WTC11 (cell line): ENCODE measurements around the gene NCAPD2. TPM values are rescaled to one million over a fixed set of nuclear protein-coding genes. Genes with fewer than 3 reads are reported as not detected.

ENCODE experiments used
- ATAC-seq: fragments of 200-7000 bp; cut with Tn5 transposase; 2 replicates; pipeline ENCODE4 v1.10.0; 2021; ENCODE audit warnings: mild to moderate bottlenecking, moderate library complexity
- CTCF ChIA-PET: fragments of 300-600 bp; sonication (Branson Sonifier 250); formaldehyde crosslinking; loops from one replicate; lab custom pipeline; 2021; ENCODE audit warnings: antibody characterized with exemption; lab: Charles Lee
- POLR2A ChIA-PET: fragments of 350-600 bp; sonication (Branson Sonifier 250); formaldehyde crosslinking; loops from one replicate; lab custom pipeline; 2021; ENCODE audit warnings: antibody characterized with exemption; lab: Charles Lee
- DNase-seq: peaks from one replicate; pipeline ENCODE4 v3.0.0; 2021; ENCODE audit warnings: low spot score
- H3K27ac Mint-ChIP-seq: 2 replicates; pipeline ENCODE4 v1.8.0; 2021; ENCODE audit warnings: mixed read lengths
- H3K27me3 Mint-ChIP-seq: 2 replicates; pipeline ENCODE4 v1.8.0; 2021; ENCODE audit warnings: low read depth, mild to moderate bottlenecking, moderate library complexity, mixed read lengths
- H3K36me3 Mint-ChIP-seq: 2 replicates; pipeline ENCODE4 v1.8.0; 2021; ENCODE audit warnings: mixed read lengths
- H3K4me1 Mint-ChIP-seq: 2 replicates; pipeline ENCODE4 v1.8.0; 2022; ENCODE audit warnings: mixed read lengths
- H3K4me3 Mint-ChIP-seq: 2 replicates; pipeline ENCODE4 v1.8.0; 2021; ENCODE audit warnings: mild to moderate bottlenecking, moderate library complexity, mixed read lengths
- H3K9me3 Mint-ChIP-seq: 2 replicates; pipeline ENCODE4 v1.8.0; 2021; ENCODE audit warnings: mixed read lengths
- FOXP1 ChIP-seq: sonication (generic); formaldehyde crosslinking; IDR thresholded peaks from 2 replicates; pipeline ENCODE4 v1.8.0; 2022; ENCODE audit warnings: missing genetic modification reagents, mild to moderate bottlenecking, moderate library complexity, borderline replicate concordance
- GABPB1 ChIP-seq: sonication (generic); formaldehyde crosslinking; IDR thresholded peaks from 2 replicates; pipeline ENCODE4 v1.8.1; 2023; ENCODE audit warnings: mild to moderate bottlenecking, missing genetic modification reagents
- NR1H2 ChIP-seq: sonication (generic); formaldehyde crosslinking; IDR thresholded peaks from 2 replicates; pipeline ENCODE4 v1.9.0; 2021; ENCODE audit warnings: mild to moderate bottlenecking, moderate library complexity, missing genetic modification reagents
- NR2C2 ChIP-seq: sonication (generic); formaldehyde crosslinking; IDR thresholded peaks from 2 replicates; pipeline ENCODE4 v1.8.0; 2022; ENCODE audit warnings: mild to moderate bottlenecking, missing genetic modification reagents
- PRDM15 ChIP-seq: sonication (generic); formaldehyde crosslinking; IDR thresholded peaks from 2 replicates; pipeline ENCODE4 v1.8.0; 2022; ENCODE audit warnings: missing genetic modification reagents
- PRRX2 ChIP-seq: fragments of 250-450 bp; sonication (Bioruptor Pico); IDR thresholded peaks from 2 replicates; pipeline ENCODE4 v1.8.0; 2021; ENCODE audit warnings: mild to moderate bottlenecking
- RORB ChIP-seq: fragments of 250-450 bp; sonication (Bioruptor Pico); IDR thresholded peaks from 2 replicates; pipeline ENCODE4 v1.9.0; 2021; ENCODE audit warnings: mild to moderate bottlenecking
- TEAD4 ChIP-seq: sonication (generic); formaldehyde crosslinking; IDR thresholded peaks from 2 replicates; pipeline ENCODE4 v1.8.0; 2022; ENCODE audit warnings: mild to moderate bottlenecking, missing genetic modification reagents
- ZBTB21 ChIP-seq: sonication (generic); formaldehyde crosslinking; IDR thresholded peaks from 2 replicates; pipeline ENCODE4 v1.8.1; 2023; ENCODE audit warnings: mild to moderate bottlenecking, missing genetic modification reagents, borderline replicate concordance
- ZBTB43 ChIP-seq: sonication (generic); formaldehyde crosslinking; IDR thresholded peaks from 2 replicates; pipeline ENCODE4 v1.8.1; 2023; ENCODE audit warnings: mild to moderate bottlenecking, missing genetic modification reagents
- ZNF121 ChIP-seq: sonication (generic); formaldehyde crosslinking; IDR thresholded peaks from 2 replicates; pipeline ENCODE4 v1.8.0; 2023; ENCODE audit warnings: missing genetic modification reagents
- ZNF138 ChIP-seq: sonication (generic); formaldehyde crosslinking; conservative IDR thresholded peaks from 2 replicates; pipeline ENCODE4 v1.8.1; 2022; ENCODE audit warnings: mild to moderate bottlenecking, moderate library complexity, missing genetic modification reagents
- ZNF232 ChIP-seq: sonication (generic); formaldehyde crosslinking; IDR thresholded peaks from 2 replicates; pipeline ENCODE4 v1.8.0; 2022; ENCODE audit warnings: mild to moderate bottlenecking, missing genetic modification reagents
- ZNF671 ChIP-seq: fragments of 250-450 bp; sonication (Bioruptor Pico); IDR thresholded peaks from 2 replicates; pipeline ENCODE4 v1.8.0; 2021; ENCODE audit warnings: mild to moderate bottlenecking
- total RNA-seq: library from RNA; stranded (reverse); gene quantifications from 3 replicates; pipeline ENCODE4 v1.2.3, GENCODE V29; 2021
- TF ChIP-seq, protein P1 (sequence below): sonication (generic); formaldehyde crosslinking; IDR thresholded peaks from 2 replicates; pipeline ENCODE4 v1.8.0; 2023; ENCODE audit warnings: mild to moderate bottlenecking, missing genetic modification reagents
- TF ChIP-seq, protein P2 (sequence below): sonication (generic); formaldehyde crosslinking; IDR thresholded peaks from 2 replicates; pipeline ENCODE4 v1.8.1; 2022; ENCODE audit warnings: mild to moderate bottlenecking, missing genetic modification reagents, moderate library complexity, borderline replicate concordance
- TF ChIP-seq, protein P3 (sequence below): fragments of 250-450 bp; sonication (Bioruptor Pico); IDR thresholded peaks from 2 replicates; pipeline ENCODE4 v2.1.2; 2022; ENCODE audit warnings: mild to moderate bottlenecking, moderate library complexity

NCAPD2 gene
- total RNA-seq, 1 experiment from 2014 or later, result 141 TPM

GRCh38 chr12:6526766-6527525 is 33.0 kb downstream of the NCAPD2 start:
- H3K27me3 Mint-ChIP-seq, result no peaks in the 10 kb centered on the region
- H3K36me3 Mint-ChIP-seq, result peaks cover 92% of the 10 kb centered on the region
- H3K4me3 Mint-ChIP-seq, result no peak overlapping the region
- TF ChIP-seq TEAD4 (CRISPR knock-in tag) (no peak), NR1H2 (CRISPR knock-in tag) (no peak), GABPB1 (no peak), RORB (CRISPR knock-in tag) (no peak), ZNF232 (CRISPR knock-in tag) (no peak), PRDM15 (CRISPR knock-in tag) (no peak), FOXP1 (CRISPR knock-in tag) (no peak), ZNF138 (CRISPR knock-in tag) (no peak)
- TF ChIP-seq, protein P1, sequence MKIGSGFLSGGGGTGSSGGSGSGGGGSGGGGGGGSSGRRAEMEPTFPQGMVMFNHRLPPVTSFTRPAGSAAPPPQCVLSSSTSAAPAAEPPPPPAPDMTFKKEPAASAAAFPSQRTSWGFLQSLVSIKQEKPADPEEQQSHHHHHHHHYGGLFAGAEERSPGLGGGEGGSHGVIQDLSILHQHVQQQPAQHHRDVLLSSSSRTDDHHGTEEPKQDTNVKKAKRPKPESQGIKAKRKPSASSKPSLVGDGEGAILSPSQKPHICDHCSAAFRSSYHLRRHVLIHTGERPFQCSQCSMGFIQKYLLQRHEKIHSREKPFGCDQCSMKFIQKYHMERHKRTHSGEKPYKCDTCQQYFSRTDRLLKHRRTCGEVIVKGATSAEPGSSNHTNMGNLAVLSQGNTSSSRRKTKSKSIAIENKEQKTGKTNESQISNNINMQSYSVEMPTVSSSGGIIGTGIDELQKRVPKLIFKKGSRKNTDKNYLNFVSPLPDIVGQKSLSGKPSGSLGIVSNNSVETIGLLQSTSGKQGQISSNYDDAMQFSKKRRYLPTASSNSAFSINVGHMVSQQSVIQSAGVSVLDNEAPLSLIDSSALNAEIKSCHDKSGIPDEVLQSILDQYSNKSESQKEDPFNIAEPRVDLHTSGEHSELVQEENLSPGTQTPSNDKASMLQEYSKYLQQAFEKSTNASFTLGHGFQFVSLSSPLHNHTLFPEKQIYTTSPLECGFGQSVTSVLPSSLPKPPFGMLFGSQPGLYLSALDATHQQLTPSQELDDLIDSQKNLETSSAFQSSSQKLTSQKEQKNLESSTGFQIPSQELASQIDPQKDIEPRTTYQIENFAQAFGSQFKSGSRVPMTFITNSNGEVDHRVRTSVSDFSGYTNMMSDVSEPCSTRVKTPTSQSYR, result no peak
- ATAC-seq, result no peak
- ChIA-PET POLR2A (no interaction called here), CTCF (interaction anchor here (2.0 kb wide), 1 partner anchor 11 kb away, joined by 6 read pairs; no protein-coding TSS in a partner anchor)
- H3K9me3 Mint-ChIP-seq, result no peaks in the 10 kb centered on the region
- no peak overlapping the region for H3K27ac Mint-ChIP-seq
- peaks cover 9% of the 10 kb centered on the region for H3K4me1 Mint-ChIP-seq
- DNase-seq, result no peak

DNA sequence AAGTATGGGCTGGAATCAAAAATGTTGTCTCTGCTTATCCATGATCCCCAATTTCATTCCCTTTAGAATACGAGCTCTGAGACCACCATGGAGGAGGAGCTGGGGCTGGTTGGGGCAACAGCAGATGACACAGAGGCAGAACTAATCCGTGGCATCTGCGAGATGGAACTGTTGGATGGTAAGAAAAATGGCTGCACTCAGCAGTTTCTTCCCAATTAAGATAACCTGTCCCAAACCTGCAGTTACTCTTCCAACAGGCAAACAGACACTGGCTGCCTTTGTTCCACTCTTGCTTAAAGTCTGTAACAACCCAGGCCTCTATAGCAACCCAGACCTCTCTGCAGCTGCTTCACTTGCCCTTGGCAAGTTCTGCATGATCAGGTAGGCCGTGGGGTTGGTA is 33.8 kb downstream of the NCAPD2 start:
- Mint-ChIP-seq H3K4me1 (peaks cover 16% of the 10 kb centered on the region), H3K4me3 (no peak overlapping the region), H3K27ac (no peak overlapping the region), H3K36me3 (peaks cover 86% of the 10 kb centered on the region), H3K9me3 (no peaks in the 10 kb centered on the region), H3K27me3 (no peaks in the 10 kb centered on the region)
- DNase-seq (no peak), ATAC-seq (no peak)
- TF ChIP-seq PRRX2 (CRISPR knock-in tag) (no peak), ZBTB21 (CRISPR knock-in tag) (no peak), ZNF138 (CRISPR knock-in tag) (no peak), ZBTB43 (CRISPR knock-in tag) (no peak), ZNF121 (CRISPR knock-in tag) (no peak), RORB (CRISPR knock-in tag) (no peak), NR2C2 (CRISPR knock-in tag) (no peak), ZNF671 (CRISPR knock-in tag) (no peak)
- TF ChIP-seq, protein P2, sequence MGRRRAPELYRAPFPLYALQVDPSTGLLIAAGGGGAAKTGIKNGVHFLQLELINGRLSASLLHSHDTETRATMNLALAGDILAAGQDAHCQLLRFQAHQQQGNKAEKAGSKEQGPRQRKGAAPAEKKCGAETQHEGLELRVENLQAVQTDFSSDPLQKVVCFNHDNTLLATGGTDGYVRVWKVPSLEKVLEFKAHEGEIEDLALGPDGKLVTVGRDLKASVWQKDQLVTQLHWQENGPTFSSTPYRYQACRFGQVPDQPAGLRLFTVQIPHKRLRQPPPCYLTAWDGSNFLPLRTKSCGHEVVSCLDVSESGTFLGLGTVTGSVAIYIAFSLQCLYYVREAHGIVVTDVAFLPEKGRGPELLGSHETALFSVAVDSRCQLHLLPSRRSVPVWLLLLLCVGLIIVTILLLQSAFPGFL (CRISPR knock-in tag), result no peak
- TF ChIP-seq, protein P3, sequence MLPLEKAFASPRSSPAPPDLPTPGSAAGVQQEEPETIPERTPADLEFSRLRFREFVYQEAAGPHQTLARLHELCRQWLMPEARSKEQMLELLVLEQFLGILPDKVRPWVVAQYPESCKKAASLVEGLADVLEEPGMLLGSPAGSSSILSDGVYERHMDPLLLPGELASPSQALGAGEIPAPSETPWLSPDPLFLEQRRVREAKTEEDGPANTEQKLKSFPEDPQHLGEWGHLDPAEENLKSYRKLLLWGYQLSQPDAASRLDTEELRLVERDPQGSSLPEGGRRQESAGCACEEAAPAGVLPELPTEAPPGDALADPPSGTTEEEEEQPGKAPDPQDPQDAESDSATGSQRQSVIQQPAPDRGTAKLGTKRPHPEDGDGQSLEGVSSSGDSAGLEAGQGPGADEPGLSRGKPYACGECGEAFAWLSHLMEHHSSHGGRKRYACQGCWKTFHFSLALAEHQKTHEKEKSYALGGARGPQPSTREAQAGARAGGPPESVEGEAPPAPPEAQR (CRISPR knock-in tag), result no peak
- POLR2A ChIA-PET, result no interaction called here
- CTCF ChIA-PET, result no interaction called here
